ENCODE measurements around the gene MYRIP. TPM values are rescaled to one million over a fixed set of nuclear protein-coding genes. Genes with fewer than 3 reads are reported as not detected.

Gene MYRIP
- polyA plus RNA-seq, 1 of the 3 experiments (the other 2 are of a cell fraction), result 1.2 TPM

GRCh38 chr3:39962581-39962980 lies 153.2 kb downstream of the MYRIP start:
- Histone ChIP-seq H3K36me3 (replicated peaks in 1 of 2; ENCODE audit: control insufficient read depth in 1 of 2, insufficient read depth in 2 of 2, low read length in 1 of 2) (no peaks in the 10 kb centered on the region), H4K20me1 (ENCODE audit: insufficient read depth) (no peaks in the 10 kb centered on the region), H3K9me2 (no peaks in the 10 kb centered on the region), H3K79me2 (ENCODE audit: insufficient read depth) (no peaks in the 10 kb centered on the region), H2AFZ (ENCODE audit: low read depth) (no peak overlapping the region), H3K9me3 (no peaks in the 10 kb centered on the region), H3K27me3 (ENCODE audit: insufficient read depth) (no peaks in the 10 kb centered on the region), H3K9ac (no peak overlapping the region), H3K4me1 (ENCODE audit: control insufficient read depth in 1 of 2, insufficient read depth in 2 of 2, low read depth in 1 of 2, low read length in 1 of 2) (no peaks in the 10 kb centered on the region; a peak in 2 of 4 replicates), H3K4me2 (no peak overlapping the region), H3K27ac (ENCODE audit: low read depth in 2 of 2, low read length in 1 of 2) (no peak overlapping the region), H3F3A (replicated peaks; ENCODE audit: insufficient read depth) (no peaks in the 10 kb centered on the region), H3K4me3 (ENCODE audit: low read depth in 2 of 2, low read length in 1 of 2) (no peak overlapping the region)
- 50% methylated on average over 1 of the region's 1 CpG for WGBS (ENCODE audit: low lambda C conversion rate)
- no peak for DNase-seq
- CTCF ChIA-PET, result interaction anchor here (0.9 kb wide), 1 partner anchor 217 kb away, joined by 4 read pairs; no protein-coding TSS in a partner anchor
- TF ChIP-seq POLR2AphosphoS5 (IDR thresholded peaks at IDR 0.05; ENCODE audit: low read depth, low read length) (no peak), FOXJ3 (CRISPR knock-in tag; IDR thresholded peaks at IDR 0.05) (no peak), YY1 (IDR thresholded peaks at IDR 0.05; ENCODE audit: low read depth) (no peak), NFIC (IDR thresholded peaks at IDR 0.05; ENCODE audit: borderline replicate concordance) (no peak), TCF12 (IDR thresholded peaks at IDR 0.05) (no peak), GABPA (IDR thresholded peaks at IDR 0.05; ENCODE audit: low read depth) (no peak), NRF1 (IDR thresholded peaks at IDR 0.05; ENCODE audit: low read depth, low read length) (no peak), MXI1 (IDR thresholded peaks at IDR 0.05; ENCODE audit: low read depth, low read length) (no peak), RFX5 (IDR thresholded peaks at IDR 0.05; ENCODE audit: low read length) (no peak), REST (IDR thresholded peaks at IDR 0.05; ENCODE audit: low read depth, low read length) (no peak), RXRA (IDR thresholded peaks at IDR 0.05; ENCODE audit: borderline replicate concordance, low read depth) (no peak), PBX3 (IDR thresholded peaks at IDR 0.05) (no peak), CHD2 (IDR thresholded peaks at IDR 0.05; ENCODE audit: low read length, partially characterized antibody) (no peak)
- POLR2A ChIA-PET, result no interaction called here

GRCh38 chr3:39965461-39965860 lies 156.1 kb downstream of the MYRIP start:
- Histone ChIP-seq H3F3A (replicated peaks; ENCODE audit: insufficient read depth) (no peaks in the 10 kb centered on the region), H3K4me3 (ENCODE audit: low read depth in 2 of 2, low read length in 1 of 2) (no peak overlapping the region), H3K9me2 (no peaks in the 10 kb centered on the region), H4K20me1 (ENCODE audit: insufficient read depth) (no peaks in the 10 kb centered on the region), H3K9me3 (no peaks in the 10 kb centered on the region), H3K27me3 (ENCODE audit: insufficient read depth) (no peaks in the 10 kb centered on the region), H2AFZ (ENCODE audit: low read depth) (no peak overlapping the region), H3K4me2 (no peak overlapping the region), H3K4me1 (ENCODE audit: control insufficient read depth in 1 of 2, insufficient read depth in 2 of 2, low read depth in 1 of 2, low read length in 1 of 2) (no peaks in the 10 kb centered on the region; a peak in 2 of 4 replicates), H3K27ac (ENCODE audit: low read depth in 2 of 2, low read length in 1 of 2) (no peak overlapping the region), H3K36me3 (replicated peaks in 1 of 2; ENCODE audit: control insufficient read depth in 1 of 2, insufficient read depth in 2 of 2, low read length in 1 of 2) (no peaks in the 10 kb centered on the region), H3K9ac (no peak overlapping the region), H3K79me2 (ENCODE audit: insufficient read depth) (no peaks in the 10 kb centered on the region)
- POLR2A ChIA-PET, result no interaction called here
- no peak for DNase-seq
- CTCF ChIA-PET, result no interaction called here
- no peak for TF ChIP-seq SMC3 (IDR thresholded peaks at IDR 0.05; ENCODE audit: low read depth, low read length)
- no peak for TF ChIP-seq RFX5 (IDR thresholded peaks at IDR 0.05; ENCODE audit: low read length)
- no peak for TF ChIP-seq FOSL2 (IDR thresholded peaks at IDR 0.05; ENCODE audit: borderline replicate concordance, low read depth)
- no peak for TF ChIP-seq JUND (IDR thresholded peaks at IDR 0.05)
- TF ChIP-seq EZH2phosphoT487 (IDR thresholded peaks at IDR 0.05; ENCODE audit: borderline replicate concordance, low read depth), result no peak
- no peak for TF ChIP-seq TEAD4 (IDR thresholded peaks at IDR 0.05; ENCODE audit: borderline replicate concordance, insufficient read depth)
- no peak for TF ChIP-seq FOXJ3 (CRISPR knock-in tag; IDR thresholded peaks at IDR 0.05)
- TF ChIP-seq GABPA (IDR thresholded peaks at IDR 0.05; ENCODE audit: low read depth), result no peak
- TF ChIP-seq RXRA (IDR thresholded peaks at IDR 0.05; ENCODE audit: borderline replicate concordance, low read depth), result no peak
- no peak for TF ChIP-seq IRF3 (IDR thresholded peaks at IDR 0.05; ENCODE audit: low read depth, low read length)
- TF ChIP-seq FOXM1 (IDR thresholded peaks at IDR 0.05; ENCODE audit: low read depth), result no peak
- no peak for TF ChIP-seq REST (IDR thresholded peaks at IDR 0.05; ENCODE audit: low read depth, low read length)

Measured in SK-N-SH (cell line).